Airway epithelial cell (primary cell): ENCODE results near the gene ARHGAP5. TPM values are rescaled to one million over a fixed set of nuclear protein-coding genes. Genes with fewer than 3 reads are reported as not detected.

ENCODE experiments used
- total RNA-seq: library from RNA; depleted of rRNA; stranded (reverse); fragments of >200 nt; gene quantifications from 2 replicates; pipeline ENCODE4 v1.2.3, GENCODE V29; 2015

ARHGAP5 gene, protein sequence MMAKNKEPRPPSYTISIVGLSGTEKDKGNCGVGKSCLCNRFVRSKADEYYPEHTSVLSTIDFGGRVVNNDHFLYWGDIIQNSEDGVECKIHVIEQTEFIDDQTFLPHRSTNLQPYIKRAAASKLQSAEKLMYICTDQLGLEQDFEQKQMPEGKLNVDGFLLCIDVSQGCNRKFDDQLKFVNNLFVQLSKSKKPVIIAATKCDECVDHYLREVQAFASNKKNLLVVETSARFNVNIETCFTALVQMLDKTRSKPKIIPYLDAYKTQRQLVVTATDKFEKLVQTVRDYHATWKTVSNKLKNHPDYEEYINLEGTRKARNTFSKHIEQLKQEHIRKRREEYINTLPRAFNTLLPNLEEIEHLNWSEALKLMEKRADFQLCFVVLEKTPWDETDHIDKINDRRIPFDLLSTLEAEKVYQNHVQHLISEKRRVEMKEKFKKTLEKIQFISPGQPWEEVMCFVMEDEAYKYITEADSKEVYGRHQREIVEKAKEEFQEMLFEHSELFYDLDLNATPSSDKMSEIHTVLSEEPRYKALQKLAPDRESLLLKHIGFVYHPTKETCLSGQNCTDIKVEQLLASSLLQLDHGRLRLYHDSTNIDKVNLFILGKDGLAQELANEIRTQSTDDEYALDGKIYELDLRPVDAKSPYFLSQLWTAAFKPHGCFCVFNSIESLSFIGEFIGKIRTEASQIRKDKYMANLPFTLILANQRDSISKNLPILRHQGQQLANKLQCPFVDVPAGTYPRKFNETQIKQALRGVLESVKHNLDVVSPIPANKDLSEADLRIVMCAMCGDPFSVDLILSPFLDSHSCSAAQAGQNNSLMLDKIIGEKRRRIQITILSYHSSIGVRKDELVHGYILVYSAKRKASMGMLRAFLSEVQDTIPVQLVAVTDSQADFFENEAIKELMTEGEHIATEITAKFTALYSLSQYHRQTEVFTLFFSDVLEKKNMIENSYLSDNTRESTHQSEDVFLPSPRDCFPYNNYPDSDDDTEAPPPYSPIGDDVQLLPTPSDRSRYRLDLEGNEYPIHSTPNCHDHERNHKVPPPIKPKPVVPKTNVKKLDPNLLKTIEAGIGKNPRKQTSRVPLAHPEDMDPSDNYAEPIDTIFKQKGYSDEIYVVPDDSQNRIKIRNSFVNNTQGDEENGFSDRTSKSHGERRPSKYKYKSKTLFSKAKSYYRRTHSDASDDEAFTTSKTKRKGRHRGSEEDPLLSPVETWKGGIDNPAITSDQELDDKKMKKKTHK (N-terminal part only)
- 33.4 and 37.9 TPM in 2 replicates for total RNA-seq

DNA sequence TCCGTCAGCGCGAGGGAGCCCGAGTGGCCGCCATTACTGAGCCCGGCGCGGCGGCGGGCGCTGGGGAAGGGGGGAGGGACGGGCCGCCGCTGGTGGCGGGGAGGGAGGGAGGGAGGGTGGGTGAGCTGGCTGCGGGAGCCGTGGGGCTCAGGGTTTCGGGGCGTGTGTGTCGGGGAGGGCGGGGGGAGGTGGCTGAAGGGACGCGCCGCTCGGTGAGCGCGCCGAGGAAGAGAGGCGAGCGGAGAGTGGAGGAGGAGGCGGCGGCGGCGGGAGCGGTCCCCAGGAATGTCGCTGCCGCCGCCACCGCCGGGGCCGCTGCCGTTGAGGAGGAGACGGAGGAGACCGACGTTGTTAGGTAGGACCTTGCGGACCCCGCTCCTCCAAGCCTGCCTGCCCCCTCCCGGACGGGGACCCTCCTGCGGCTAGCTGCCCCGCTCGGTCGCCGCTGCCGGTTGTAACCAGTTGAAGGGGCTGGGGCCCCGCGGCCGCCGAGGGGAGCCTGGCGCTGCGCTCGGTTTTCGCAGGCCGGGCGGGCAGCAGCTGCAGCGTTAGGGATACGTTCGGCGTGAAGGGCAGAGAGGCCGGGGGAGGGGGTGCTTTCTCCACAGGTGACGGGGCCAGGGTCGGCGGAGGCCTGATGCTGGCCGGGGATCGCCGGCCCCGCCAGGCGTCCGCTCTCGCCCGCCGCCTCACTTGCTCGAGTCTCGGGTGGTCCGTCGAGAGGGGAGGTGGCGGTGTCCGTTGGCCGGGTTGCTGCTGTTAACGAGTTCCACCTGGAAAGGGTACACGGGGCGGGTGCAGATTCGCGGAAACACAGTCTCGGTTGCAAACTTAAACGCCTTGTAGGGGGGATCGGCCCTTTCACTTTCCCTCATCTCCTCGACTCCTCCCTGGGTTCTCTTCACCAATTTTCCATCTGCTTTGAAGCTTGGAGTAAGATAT, at the start of gene ARHGAP5:
Gene ARHGAP5, plus strand, starts transcription at position 224 of the 942 bp plus-strand sequence. CDS start 13,366 bp downstream, outside the sequence.

DNA sequence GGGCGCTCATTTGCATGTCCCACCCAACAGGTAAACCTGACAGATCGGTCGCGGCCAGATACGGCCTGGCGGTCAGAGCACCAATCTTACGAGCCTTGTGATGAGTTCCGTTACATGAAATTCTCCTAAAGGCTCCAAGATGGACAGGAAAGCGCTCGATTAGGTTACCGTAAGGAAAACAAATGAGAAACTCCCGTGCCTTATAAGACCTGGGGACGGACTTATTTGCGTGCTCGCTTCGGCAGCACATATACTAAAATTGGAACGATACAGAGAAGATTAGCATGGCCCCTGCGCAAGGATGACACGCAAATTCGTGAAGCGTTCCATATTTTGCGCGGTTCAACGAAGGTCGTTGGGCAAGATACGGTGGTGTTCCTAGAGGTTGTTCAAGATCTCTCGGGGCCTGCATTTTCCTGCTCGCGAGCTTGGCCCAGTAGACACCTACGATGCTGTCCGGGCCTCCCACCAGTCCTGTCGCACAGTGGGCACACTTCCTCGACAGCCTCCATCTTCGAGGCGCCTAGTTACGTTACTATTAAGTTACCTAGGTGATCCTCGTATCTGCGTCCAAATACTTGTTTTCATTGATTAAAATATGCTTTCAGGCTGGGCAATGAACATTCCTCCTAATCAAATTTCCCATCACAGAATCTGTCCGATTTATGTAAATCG, 124.8 kb downstream of the ARHGAP5 start, which contains the start of gene RNU6-7:
Gene RNU6-7, plus strand, starts transcription at position 230 of the 675 bp plus-strand sequence.

DNA sequence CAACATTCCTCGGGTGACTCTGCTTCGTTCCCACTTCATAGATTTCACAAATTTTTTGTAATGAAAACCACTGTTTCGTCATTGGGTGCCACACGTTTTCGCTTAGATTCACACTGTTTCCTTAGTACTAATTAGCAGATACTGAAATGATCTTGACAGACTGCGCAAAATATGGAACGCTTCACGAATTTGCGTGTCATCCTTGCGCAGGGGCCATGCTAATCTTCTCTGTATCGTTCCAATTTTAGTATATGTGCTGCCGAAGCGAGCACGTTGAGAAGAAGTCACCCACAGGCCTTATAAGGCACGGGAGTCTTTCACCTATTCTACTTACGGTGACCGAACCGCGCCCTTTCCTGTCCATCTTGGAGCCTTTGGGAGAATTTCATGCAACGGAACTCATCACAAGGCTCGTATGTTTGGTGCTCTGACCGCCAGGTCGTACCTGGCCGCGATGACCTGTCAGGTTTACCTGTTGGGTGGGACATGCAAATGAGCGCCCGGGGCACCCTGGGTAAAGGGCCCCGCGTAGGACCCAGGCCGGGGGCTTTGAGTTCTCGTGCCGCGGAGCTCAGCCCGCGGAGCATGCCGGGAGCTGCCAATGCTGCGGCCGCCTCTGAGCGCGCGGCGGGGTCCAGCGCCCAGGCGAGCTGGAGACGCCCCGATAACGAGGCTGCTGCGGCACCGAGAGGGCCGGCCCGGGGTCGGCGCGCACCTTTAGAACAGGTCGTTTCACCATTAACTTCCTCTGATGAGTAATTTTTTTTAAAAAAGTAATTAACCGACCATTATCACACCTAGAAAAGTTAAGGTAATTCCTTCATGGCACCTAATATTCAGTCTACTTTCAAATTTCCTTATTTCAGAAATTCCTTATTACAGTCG, 126.1 kb downstream of the ARHGAP5 start, which contains the start of gene RNU6-8:
Gene RNU6-8, minus strand, starts transcription at position 272 of the 885 bp plus-strand sequence.

Other genes starting within 250 kb of the ARHGAP5 start
- gene RNU6-7, start 124.7 kb downstream of the ARHGAP5 start, total RNA-seq = not detected in 2 replicates
- gene RNU6-8, start 126.0 kb downstream of the ARHGAP5 start, total RNA-seq = not detected in 2 replicates